GM15510 (cell line): ENCODE measurements around the gene DPYD.

Experiments
- POLR2A ChIP-seq: IDR thresholded peaks from 3 replicates; pipeline ENCODE4 v1.6.1; 2011; ENCODE audit warnings: borderline replicate concordance; ENCODE audit not compliant: insufficient read length; ENCODE audit errors: extremely low read depth

DPYD gene

DNA sequence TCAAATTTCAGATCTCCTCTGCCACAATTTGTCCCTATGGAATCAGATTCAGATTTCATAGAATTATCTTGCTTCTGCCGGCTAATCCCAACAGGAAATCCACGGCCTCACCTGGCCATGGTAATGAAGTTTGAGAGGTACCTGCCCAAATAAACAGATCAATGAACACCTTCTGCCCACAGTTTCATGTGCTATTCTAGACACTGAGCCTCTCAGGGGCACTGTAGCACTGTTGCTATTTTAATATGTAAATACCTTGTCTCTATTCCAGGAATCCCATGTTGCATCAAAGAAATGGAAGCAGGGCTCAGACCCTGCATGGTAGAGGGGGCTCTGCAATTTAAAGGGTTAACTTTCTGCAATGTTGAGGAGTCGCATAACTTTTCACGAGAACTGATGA is 606.1 kb downstream of the DPYD start:
- TF ChIP-seq POLR2A = no peak

GRCh38 chr1:97308131-97308530 is 612.7 kb downstream of the DPYD start:
- no peak for TF ChIP-seq POLR2A

DNA sequence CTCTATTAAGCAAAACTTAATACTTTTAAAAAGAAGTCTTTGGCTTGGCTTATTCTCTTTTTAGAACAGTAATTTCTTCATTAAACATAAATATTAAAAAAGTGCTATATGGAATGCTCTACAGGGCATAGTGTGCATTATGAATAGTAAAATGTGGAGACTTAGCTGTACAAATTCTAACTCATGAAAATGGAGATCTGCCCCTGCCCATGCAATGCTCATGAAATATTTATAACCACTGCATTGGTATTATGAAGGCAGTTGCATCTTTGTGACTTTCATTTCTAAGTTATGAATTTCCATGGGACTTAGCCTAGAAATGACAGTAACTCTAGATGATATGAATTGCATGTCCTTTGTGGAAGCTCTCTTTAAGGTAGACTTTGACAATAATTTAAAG is 613.3 kb downstream of the DPYD start:
- TF ChIP-seq POLR2A = no peak

GRCh38 chr1:97307151-97307550 is 613.7 kb downstream of the DPYD start:
- TF ChIP-seq POLR2A = no peak

GRCh38 chr1:97306504-97306903 is 614.3 kb downstream of the DPYD start:
- TF ChIP-seq POLR2A = no peak

- TF ChIP-seq POLR2A = no peak
Measured at GRCh38 chr1:97304366-97304765, 616.5 kb downstream of the DPYD start.

GRCh38 chr1:97298966-97299365 is 621.9 kb downstream of the DPYD start:
- no peak for TF ChIP-seq POLR2A

GRCh38 chr1:97297611-97298010 is 623.2 kb downstream of the DPYD start:
- TF ChIP-seq POLR2A = no peak

GRCh38 chr1:97281962-97282361 is 638.9 kb downstream of the DPYD start:
- no peak for TF ChIP-seq POLR2A

DNA sequence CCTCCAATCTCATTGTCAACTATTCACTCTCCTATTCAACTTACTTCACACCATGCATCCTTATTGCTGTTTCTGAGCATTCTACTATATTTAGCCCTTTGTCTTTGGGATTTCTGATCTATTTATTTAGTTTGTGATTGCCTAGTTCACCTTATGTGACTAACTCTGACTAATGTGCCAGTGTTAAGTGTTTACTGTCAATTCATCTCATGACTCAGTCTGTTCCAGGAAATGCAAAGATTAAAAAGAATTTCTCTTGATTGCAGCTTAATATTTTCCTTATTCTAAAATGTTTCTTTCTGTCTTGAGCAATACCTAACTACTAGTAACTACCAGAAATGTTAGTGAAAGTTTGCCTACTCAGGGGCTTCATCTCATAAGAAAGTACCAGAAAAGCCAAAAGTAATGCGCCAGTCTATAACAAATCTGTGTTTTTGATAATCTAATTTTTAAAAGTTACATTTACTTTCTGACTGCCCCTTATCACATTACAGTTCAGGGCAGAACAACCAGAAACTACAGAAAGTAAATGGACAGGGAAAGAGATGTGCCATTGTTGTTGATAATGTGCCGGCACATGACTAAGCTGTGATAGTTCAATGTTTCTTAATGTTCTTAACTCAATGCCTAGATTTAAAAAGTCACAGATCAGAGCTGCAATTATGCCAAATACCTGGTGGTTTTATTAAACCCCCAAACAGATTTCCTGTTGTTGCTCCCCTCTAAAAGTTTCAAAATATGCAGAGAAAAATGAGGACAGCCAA is 642.8 kb downstream of the DPYD start:
- no peak for TF ChIP-seq POLR2A

DNA sequence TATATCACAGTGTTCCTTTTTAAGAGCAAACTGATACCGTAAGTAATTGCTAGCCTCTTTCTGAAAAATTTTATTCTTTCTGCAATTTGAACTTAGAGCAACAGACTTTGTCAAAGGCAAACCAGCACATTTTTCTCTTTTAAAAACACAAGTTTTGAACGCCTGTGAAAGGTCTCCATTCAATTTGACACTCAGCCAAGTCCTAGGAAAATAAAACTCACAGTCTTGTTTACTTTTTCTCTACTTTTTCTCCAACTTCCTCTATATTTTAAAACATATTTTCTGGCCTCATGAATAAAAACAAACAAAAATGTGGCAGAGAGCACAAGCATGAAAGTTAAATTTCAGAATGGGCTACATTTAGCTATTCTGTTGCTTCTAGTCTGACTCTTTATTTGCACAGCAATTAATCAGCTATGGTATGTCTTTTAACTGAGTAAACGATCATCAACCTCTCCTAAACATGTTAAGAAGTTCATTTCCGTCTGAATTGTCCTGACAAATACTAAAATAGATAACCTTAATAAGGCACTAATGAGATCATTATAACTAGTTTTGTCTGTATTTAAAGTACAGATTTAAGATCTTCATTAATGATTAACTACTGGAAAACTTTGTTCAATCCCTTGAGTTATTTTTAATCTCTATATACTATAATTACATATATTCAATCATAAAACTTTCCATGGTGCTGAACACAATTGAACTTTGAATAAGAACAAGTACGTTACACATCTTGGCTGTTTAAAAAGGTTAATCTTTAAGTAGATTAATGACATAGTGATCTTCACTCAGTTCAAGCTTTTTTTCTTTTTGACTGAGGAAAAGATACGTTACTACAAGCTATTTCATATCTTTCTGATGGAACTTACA is 648.7 kb downstream of the DPYD start:
- TF ChIP-seq POLR2A = no peak

DNA sequence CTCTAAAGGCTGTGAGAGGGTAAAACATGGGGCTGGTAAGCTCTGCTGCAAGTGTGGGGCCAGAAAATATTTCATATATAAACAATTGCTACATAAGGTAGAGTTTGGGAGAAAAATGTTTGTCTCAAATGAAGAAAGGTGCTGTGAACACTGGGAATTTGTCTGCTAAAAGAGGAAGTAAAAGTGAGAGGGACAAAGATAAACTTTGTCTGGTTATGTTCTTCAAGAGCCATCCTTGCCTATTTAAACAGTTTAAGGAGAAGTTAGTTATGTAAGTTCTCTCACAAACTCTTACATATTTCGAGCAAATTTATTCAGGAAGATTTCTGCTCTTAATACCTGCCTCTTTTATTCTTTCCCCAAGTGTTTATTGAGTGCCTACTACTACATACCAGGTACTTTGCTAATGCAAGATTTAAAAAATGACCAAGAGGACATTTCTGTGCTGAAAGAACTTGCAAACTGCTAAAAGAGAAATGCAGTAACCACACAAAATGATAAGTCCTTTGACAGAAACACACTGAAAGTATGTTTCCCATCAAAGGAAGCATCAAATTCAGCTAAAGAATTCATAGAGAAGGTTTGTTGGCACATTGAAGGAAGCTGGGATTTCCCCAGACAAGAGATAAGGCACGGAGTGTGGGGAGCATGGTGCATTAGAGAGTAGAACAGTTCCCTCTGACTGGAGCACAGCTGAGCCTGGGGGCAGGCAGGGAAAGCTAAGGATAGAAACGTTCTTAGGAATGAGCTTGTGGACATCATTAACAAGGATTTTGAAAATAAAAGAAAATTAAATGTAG is 650.1 kb downstream of the DPYD start:
- no peak for TF ChIP-seq POLR2A

GRCh38 chr1:97265630-97266029 is 655.2 kb downstream of the DPYD start:
- TF ChIP-seq POLR2A = no peak

GRCh38 chr1:97262842-97263241 is 658.0 kb downstream of the DPYD start:
- no peak for TF ChIP-seq POLR2A

DNA sequence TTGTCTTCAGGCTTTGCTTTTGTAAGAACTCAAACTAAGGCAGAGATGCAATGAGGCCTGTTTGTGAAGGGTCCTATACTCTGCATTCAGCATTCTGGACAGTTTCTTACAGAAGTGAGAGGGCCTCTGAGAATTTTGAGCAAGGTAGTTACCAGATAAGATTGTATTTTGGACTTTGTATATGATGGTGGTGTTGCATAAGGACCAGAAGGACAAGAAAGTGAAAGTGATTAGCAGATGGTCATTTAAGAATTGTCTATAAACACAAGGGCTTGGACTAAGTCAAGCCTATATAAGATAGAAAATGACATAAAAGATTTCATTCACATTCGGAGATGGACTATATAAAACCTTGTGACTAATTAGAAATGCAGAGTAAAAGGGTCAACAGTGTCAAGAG is 662.2 kb downstream of the DPYD start:
- no peak for TF ChIP-seq POLR2A
